K562 (cell line): ENCODE results near the gene PYM1. TPM values are rescaled to one million over a fixed set of nuclear protein-coding genes. Genes with fewer than 3 reads are reported as not detected.
A peak's percentile ranks its signal among the peaks of the same experiment; 100 is the strongest.

ENCODE experiments used
- ATAC-seq: fragments of 200-7000 bp; cut with Tn5 transposase; 3 replicates; pipeline ENCODE4 v1.9.1; 2020; ENCODE audit warnings: moderate library complexity
- BruUV-seq: library from RNA; stranded (reverse); fragments of 400-500 nt; replicated peaks from 2 replicates; lab custom pipeline; 2021; lab: Mats Ljungman, UMichigan
- CTCF ChIA-PET: fragments of 300-600 bp; formaldehyde crosslinking; extraction: SDS; loops from one replicate; lab custom pipeline; 2021; ENCODE audit warnings: low intra/inter-chr PET ratio; lab: Yijun Ruan, JAX
- POLR2A ChIA-PET: fragments of 300-600, 350-650 bp; sonication (Branson Sonifier 250); formaldehyde crosslinking; extraction: SDS; loops from one replicate; lab custom pipeline; 2021; ENCODE audit warnings: antibody characterized with exemption, inconsistent platforms; lab: Yijun Ruan, JAX
- DNase-seq, 4 experiments: peaks; one replicate each; pipeline versions ENCODE4 v3.0.0 to v3.0.0-alpha.2; 2011 to 2018; ENCODE audit warnings: low spot score in 3 of 4, mixed read lengths in 3 of 4; ENCODE audit errors: extremely low read depth in 1 of 4
- FAIRE-seq: peaks from 2 replicates; lab custom pipeline; 2011; peaks lifted over from hg19 to GRCh38; lab: Jason Lieb, UNC
- H2AFZ ChIP-seq: 2 replicates; pipeline ENCODE4 v1.6.0; 2011; ENCODE audit warnings: low read depth, low read length, control low read depth, inconsistent platforms
- H3K27ac ChIP-seq: fragments of 200-600 bp; 3 replicates; pipeline ENCODE4 v1.8.0; 2011; ENCODE audit warnings: low read depth, mild to moderate bottlenecking, control low read depth, inconsistent platforms, low read length, moderate library complexity, mixed read lengths; ENCODE audit errors: extremely low read depth
- H3K27me3 ChIP-seq, 2 experiments: fragments of 300-600 bp in 1 of 2; 2 replicates in 1 of 2; 3 replicates in 1 of 2; pipeline versions ENCODE4 v1.6.0 to v1.8.0; 2011; ENCODE audit warnings: inconsistent platforms in 2 of 2, low read length in 2 of 2, mild to moderate bottlenecking in 1 of 2, mixed read lengths in 1 of 2, moderate library complexity in 1 of 2; ENCODE audit not compliant: control insufficient read depth in 2 of 2, insufficient read depth in 2 of 2
- H3K36me3 ChIP-seq: fragments of 300-600 bp; 3 replicates; pipeline ENCODE4 v1.8.0; 2011; ENCODE audit warnings: mild to moderate bottlenecking, low read length, inconsistent platforms; ENCODE audit not compliant: control insufficient read depth, insufficient read depth
- H3K4me1 ChIP-seq, 2 experiments: fragments of 200-600 bp in 1 of 2; replicated peaks in 1 of 2; 2 replicates in 1 of 2; 3 replicates in 1 of 2; pipeline versions ENCODE4 v1.5.1 to v1.8.0; 2011; ENCODE audit warnings: inconsistent platforms in 2 of 2, low read length in 2 of 2, mild to moderate bottlenecking in 1 of 2, mixed read lengths in 1 of 2, moderate library complexity in 1 of 2; ENCODE audit not compliant: control insufficient read depth in 2 of 2, insufficient read depth in 2 of 2
- H3K4me2 ChIP-seq: 2 replicates; pipeline ENCODE4 v1.6.1; 2011; ENCODE audit warnings: low read length, control low read depth, inconsistent platforms, mixed read lengths; ENCODE audit not compliant: insufficient read depth
- H3K4me3 ChIP-seq: fragments of 200-600 bp; sonication (generic), shearing (Covaris generic); 2 replicates; pipeline ENCODE4 v1.5.1; 2016; ENCODE audit warnings: control low read depth, inconsistent platforms
- H3K79me2 ChIP-seq: fragments of 200-600 bp; 3 replicates; pipeline ENCODE4 v1.8.0; 2011; ENCODE audit warnings: low read length, inconsistent platforms; ENCODE audit not compliant: control insufficient read depth, insufficient read depth
- H3K9ac ChIP-seq, 2 experiments: 2 replicates each; pipeline versions ENCODE4 v1.6.0 to v1.6.1; 2011; ENCODE audit warnings: low read depth in 2 of 2, low read length in 2 of 2, control low read depth in 1 of 2, inconsistent platforms in 1 of 2, mild to moderate bottlenecking in 1 of 2, mixed read lengths in 1 of 2; ENCODE audit not compliant: insufficient read depth in 1 of 2
- H3K9me1 ChIP-seq: one replicate; pipeline ENCODE4 v1.6.0; 2011; ENCODE audit warnings: inconsistent platforms, mild to moderate bottlenecking, low read length, moderate library complexity; ENCODE audit not compliant: control insufficient read depth, insufficient read depth
- H3K9me3 ChIP-seq: replicated peaks from 2 replicates; pipeline ENCODE4 v1.5.1; 2011; ENCODE audit warnings: low read depth, low read length, inconsistent platforms; ENCODE audit not compliant: control insufficient read depth, insufficient read depth
- H4K20me1 ChIP-seq: replicated peaks from 2 replicates; pipeline ENCODE4 v1.6.1; 2011; ENCODE audit warnings: low read length, inconsistent platforms, mixed read lengths; ENCODE audit not compliant: control insufficient read depth, insufficient read depth
- ARNT ChIP-seq, 2 experiments: fragments of 450-650 bp; IDR thresholded peaks; 2 replicates each; pipeline ENCODE4 v1.6.1; 2016; ENCODE audit warnings: mild to moderate bottlenecking in 1 of 2
- CBX3 ChIP-seq, 2 experiments: IDR thresholded peaks; 1 replicate in 1 of 2; 2 replicates in 1 of 2; pipeline ENCODE4 v1.6.1; 2012; ENCODE audit warnings: inconsistent platforms in 2 of 2, low read length in 2 of 2, borderline replicate concordance in 1 of 2, control low read depth in 1 of 2
- DIDO1 ChIP-seq: fragments of 450-650 bp; IDR thresholded peaks from 2 replicates; pipeline ENCODE4 v1.6.1; 2016; ENCODE audit warnings: low read depth, missing biosample characterization, missing genetic modification characterization
- DPF2 ChIP-seq: fragments of 450-650 bp; IDR thresholded peaks from 2 replicates; pipeline ENCODE4 v1.6.1; 2016
- FOXP4 ChIP-seq: sonication (generic); formaldehyde crosslinking; IDR thresholded peaks from 2 replicates; pipeline ENCODE4 v1.8.0; 2022; ENCODE audit warnings: mild to moderate bottlenecking, missing genetic modification reagents, borderline replicate concordance
- KDM1A ChIP-seq, 2 experiments: fragments of 450-650 bp; IDR thresholded peaks; 2 replicates each; pipeline ENCODE4 v1.6.1; 2016; ENCODE audit warnings: mild to moderate bottlenecking in 2 of 2
- KLF16 ChIP-seq: IDR thresholded peaks from 2 replicates; pipeline ENCODE4 v1.6.1; 2016; ENCODE audit warnings: antibody characterized with exemption
- PML ChIP-seq: IDR thresholded peaks from 2 replicates; pipeline ENCODE4 v1.6.1; 2012; ENCODE audit warnings: low read length, inconsistent platforms
- POU5F1 ChIP-seq: fragments of 150-350 bp; IDR thresholded peaks from 2 replicates; pipeline ENCODE4 v1.6.1; 2014; ENCODE audit warnings: borderline replicate concordance, low read length, low read depth, mild to moderate bottlenecking; ENCODE audit not compliant: partially characterized antibody
- SMAD4 ChIP-seq: fragments of 250-450 bp; sonication (Bioruptor Pico); conservative IDR thresholded peaks from 2 replicates; pipeline ENCODE4 v1.8.0; 2021; ENCODE audit warnings: inconsistent platforms, mild to moderate bottlenecking, moderate library complexity
- STAG1 ChIP-seq: sonication (generic); formaldehyde crosslinking; IDR thresholded peaks from 2 replicates; pipeline ENCODE4 v1.5.0; 2020; ENCODE audit warnings: missing genetic modification reagents, borderline replicate concordance
- TCF3 ChIP-seq: sonication (generic); formaldehyde crosslinking; IDR thresholded peaks from 2 replicates; pipeline ENCODE4 v1.4.0; 2020; ENCODE audit warnings: mild to moderate bottlenecking, missing genetic modification reagents
- ZNF507 ChIP-seq: conservative IDR thresholded peaks from 2 replicates; pipeline ENCODE4 v1.6.1; 2017; ENCODE audit warnings: missing genetic modification characterization, missing compliant biosample characterization
- ZNF740 ChIP-seq, 3 experiments: fragments of 200-800 bp in 1 of 3; sonication (Bioruptor generic) in 1 of 3; sonication (generic) in 1 of 3; formaldehyde crosslinking in 1 of 3; IDR thresholded peaks; 2 replicates each; pipeline versions ENCODE4 v1.6.1 to v1.8.0; 2016 to 2022; ENCODE audit warnings: mild to moderate bottlenecking in 2 of 3, missing compliant biosample characterization in 2 of 3, missing genetic modification characterization in 2 of 3, missing genetic modification reagents in 1 of 3
- WGBS: fragments of 100-300 bp; shearing (Covaris generic); methylation state at CpG from one replicate; pipeline ENCODE4 v1.1.6; 2016; ENCODE audit warnings: low coverage, mixed read lengths; ENCODE audit not compliant: insufficient coverage; ENCODE audit errors: missing lambda C conversion rate; 5-methylcytosine and 5-hydroxymethylcytosine counted together
- in situ Hi-C: fragments of 300-500 bp; cut with MboI; formaldehyde crosslinking; loops from 4 replicates; pipeline ENCODE4 v1.15.0; 2018; ENCODE audit warnings: inconsistent platforms, mixed read lengths
- intact Hi-C: fragments of 100-400 bp; cut with micrococcal nuclease; formaldehyde crosslinking; loops from 2 replicates; pipeline ENCODE4 v1.14.2; 2022
- polyA plus RNA-seq, 8 experiments: library from polyadenylated mRNA; depleted of rRNA in 4 of 8; stranded (reverse) in 5 of 8; unstranded in 3 of 8; fragments of >200 nt; fragmentation: Nextera tagmentation in 2 of 8; fragmentation: Illumina TruSeq in 1 of 8; extraction: Ambion mirVana in 2 of 8; extraction: Trizol in 1 of 8; gene quantifications; 2 replicates each; pipeline versions ENCODE4 v1.2.1 to v1.2.3, GENCODE V29; 2011 to 2014; ENCODE audit warnings: inconsistent platforms in 1 of 8, missing spikeins in 1 of 8
- total RNA-seq, 7 experiments: library from RNA; depleted of rRNA in 6 of 7; stranded (reverse); fragments of >200 nt in 6 of 7; fragmentation: Illumina TruSeq in 2 of 7; extraction: Trizol in 2 of 7; gene quantifications; 2 replicates each; pipeline versions ENCODE4 v1.2.1 to v1.2.3, GENCODE V29; 2011 to 2021; ENCODE audit warnings: low replicate concordance in 1 of 7
- TF ChIP-seq, protein P1 (sequence below): fragments of 250-450 bp; sonication (Bioruptor Pico); IDR thresholded peaks from 2 replicates; pipeline ENCODE4 v1.5.0; 2021

Gene PYM1
- total and polyA plus RNA-seq, 9 of the 15 experiments (the other 6 are each of a cell fraction or from before 2014, with no cell fraction given): 29.0 to 51.3 (median 34.1) TPM

DNA sequence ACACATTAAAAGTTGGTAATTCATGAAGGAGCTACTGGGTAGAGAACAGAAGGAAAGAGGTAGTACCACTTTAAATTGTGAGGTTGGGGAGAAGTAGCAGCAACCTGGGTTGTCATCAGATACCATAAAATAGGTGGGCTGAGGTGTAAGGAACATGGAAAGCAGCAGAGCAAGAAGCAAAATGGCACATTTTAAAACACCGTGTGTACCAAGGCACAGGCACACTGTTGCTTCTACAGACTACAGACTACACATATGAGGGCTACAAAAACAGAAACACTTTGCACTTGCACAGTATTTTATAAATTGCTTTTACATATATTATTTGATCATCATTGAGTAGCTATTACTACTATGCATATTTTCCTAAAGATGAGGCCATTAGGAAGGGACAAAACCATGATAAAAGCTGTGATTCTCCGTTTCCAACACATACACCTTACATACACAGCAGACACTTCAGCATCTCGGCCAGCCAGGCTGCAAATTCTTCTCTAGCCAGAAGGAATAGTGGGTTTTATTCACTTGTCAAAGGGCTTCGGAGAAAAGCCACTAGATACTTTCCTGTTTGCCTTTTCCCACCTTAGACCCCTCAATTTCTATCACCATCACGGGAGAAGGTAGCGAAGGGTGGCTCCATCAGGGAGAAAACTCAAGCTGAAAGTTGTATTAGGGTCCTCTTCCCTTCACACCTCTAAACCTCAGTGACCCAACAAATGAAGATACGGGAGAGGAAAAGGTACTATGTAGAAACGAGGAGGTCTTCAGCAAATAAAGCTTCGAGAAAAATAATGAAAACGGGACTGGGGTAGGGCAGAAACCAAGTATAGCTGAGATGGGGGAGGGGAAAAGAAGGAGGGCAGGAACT lies 1.6 kb downstream of the PYM1 start:
- no peaks in the 10 kb centered on the region for H3K9me3 ChIP-seq
- in situ Hi-C loops: no loop called here
- peak in 1 of 4 experiments; percentile 17 for DNase-seq
- CTCF ChIA-PET: interaction anchor here (0.6 kb wide), 1 partner anchor 113 kb away, joined by 4 read pairs; no protein-coding TSS in a partner anchor
- intact Hi-C loops: loop anchor here (2.0 to 5.0 kb wide), 4 partner anchors 46 to 183 kb away; partner anchors contain the start of genes GDF11, RAB5B, RPS26 and SARNP
- peak; percentile 15; the same call in 2 of the 3 replicates for ATAC-seq
- peak overlapping the region; percentile 69 for H3K4me3 ChIP-seq
- H3K27me3 ChIP-seq: no peaks in the 10 kb centered on the region
- H3K27ac ChIP-seq: peak overlapping the region; percentile 95
- TSS peak; percentile 54 for BruUV-seq
- no peaks in the 10 kb centered on the region for H3K9me1 ChIP-seq
- H3K4me1 ChIP-seq: peaks cover 12 to 22% of the 10 kb centered on the region in 2 experiments; a peak in 4 of 5 replicates
- WGBS: 3% methylated on average over 10 of the region's 10 CpGs
- FAIRE-seq: no peak
- peaks cover 33% of the 10 kb centered on the region for H3K36me3 ChIP-seq
- peak overlapping the region; percentile 91 for H3K4me2 ChIP-seq
- no peaks in the 10 kb centered on the region for H4K20me1 ChIP-seq
- peak overlapping the region; percentile 93 for H2AFZ ChIP-seq
- peak overlapping the region; percentile 94 to 99 for H3K9ac ChIP-seq
- peaks cover 72% of the 10 kb centered on the region for H3K79me2 ChIP-seq
- POLR2A ChIA-PET: interaction anchor here (0.7 to 3.8 kb wide), 17 partner anchors 10 to 1803 kb away, joined by 3 to 26 read pairs (median 5); partner anchors contain the start of genes DNAJC14, ORMDL2, RAB5B and SARNP
- TF ChIP-seq DIDO1 (tag): no peak
- no peak for TF ChIP-seq PML
- no peak for TF ChIP-seq SMAD4 (CRISPR knock-in tag)
- TF ChIP-seq CBX3 (IDR thresholded peaks at IDR 0.05; ENCODE audit: borderline replicate concordance in 1 of 2, low read length in 2 of 2): no peak
- peak; percentile 65; the same call in 1 of the 2 replicates for TF ChIP-seq DPF2
- peak; percentile 31 to 64; a peak in 1 of 4 replicates for TF ChIP-seq ARNT (IDR thresholded peaks at IDR 0.05)
- TF ChIP-seq POU5F1: no peak
- TF ChIP-seq, protein P1, sequence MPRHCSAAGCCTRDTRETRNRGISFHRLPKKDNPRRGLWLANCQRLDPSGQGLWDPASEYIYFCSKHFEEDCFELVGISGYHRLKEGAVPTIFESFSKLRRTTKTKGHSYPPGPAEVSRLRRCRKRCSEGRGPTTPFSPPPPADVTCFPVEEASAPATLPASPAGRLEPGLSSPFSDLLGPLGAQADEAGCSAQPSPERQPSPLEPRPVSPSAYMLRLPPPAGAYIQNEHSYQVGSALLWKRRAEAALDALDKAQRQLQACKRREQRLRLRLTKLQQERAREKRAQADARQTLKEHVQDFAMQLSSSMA: no peak
- TF ChIP-seq ZNF507: no peak
- no peak for TF ChIP-seq TCF3 (CRISPR knock-in tag)
- TF ChIP-seq FOXP4 (CRISPR knock-in tag): no peak
- TF ChIP-seq STAG1 (CRISPR knock-in tag): no peak
- TF ChIP-seq KDM1A (IDR thresholded peaks at IDR 0.05): peak in 1 of 2 experiments; percentile 36; a peak in 1 of 4 replicates
- no peak for TF ChIP-seq ZNF740 (CRISPR knock-in tag; IDR thresholded peaks at IDR 0.05)
- no peak for TF ChIP-seq ZNF740 (tag; IDR thresholded peaks at IDR 0.05)
- TF ChIP-seq KLF16: no peak
